ENCODE data around the gene FABP2.
"Not testable (repeated sequence)": the region's sequence is repeated elsewhere in the genome, so short reads cannot be mapped to it uniquely, and the experiment has no call there.

- not testable (repeated sequence) for TF ChIP-seq POLR2A, CTCF (IDR thresholded peaks at IDR 0.05)
Observed at GRCh38 chr4:119370951-119371683, 49.2 kb upstream of the FABP2 start.

Measured in thyroid gland (tissue), 4 donors.